ENCODE data around the gene ZNF117. TPM values are rescaled to one million over a fixed set of nuclear protein-coding genes. Genes with fewer than 3 reads are reported as not detected.
A peak's percentile ranks its signal among the peaks of the same experiment; 100 is the strongest.
"Not testable (repeated sequence)": the region's sequence is repeated elsewhere in the genome, so short reads cannot be mapped to it uniquely, and the experiment has no call there.

Gene ZNF117
- polyA plus RNA-seq, 2 donors = 4.6 to 13.9 TPM

DNA sequence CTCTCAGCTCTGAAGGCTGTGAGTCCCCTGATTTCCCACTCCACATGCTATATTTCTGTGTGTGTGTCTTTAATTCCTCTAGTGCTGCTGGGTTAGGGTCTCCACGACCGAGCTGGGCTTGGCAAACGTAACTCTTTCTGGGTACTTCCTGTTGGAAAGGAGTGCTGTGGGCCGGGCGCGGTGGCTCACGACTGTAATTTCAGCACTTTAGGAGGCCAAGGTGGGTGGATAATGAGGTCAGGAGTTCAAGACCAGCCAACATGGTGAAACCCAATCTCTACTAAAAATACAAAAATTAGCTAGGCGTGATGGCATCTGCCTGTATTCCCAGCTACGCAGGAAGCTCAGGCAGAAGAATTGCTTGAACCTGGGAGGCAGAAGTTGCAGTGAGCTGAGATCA, 40.2 kb downstream of the ZNF117 start:
- not testable (repeated sequence) for H3K36me3 ChIP-seq (ENCODE audit: control insufficient read depth in 2 of 2, insufficient read depth in 2 of 2, low read length in 1 of 2); H3K4me1 ChIP-seq (ENCODE audit: control insufficient read depth in 2 of 2, insufficient read depth in 2 of 2, low read length in 1 of 2); H3K4me3 ChIP-seq (ENCODE audit: low read depth in 1 of 2, low read length in 2 of 2); H3K9me3 ChIP-seq (ENCODE audit: control insufficient read depth in 2 of 2, insufficient read depth in 1 of 2, low read depth in 1 of 2, low read length in 1 of 2); H3K27ac ChIP-seq (ENCODE audit: low read depth in 2 of 2, low read length in 1 of 2); H3K27me3 ChIP-seq (ENCODE audit: control insufficient read depth in 1 of 2, insufficient read depth in 2 of 2, low read length in 2 of 2)
- WGBS, 2 donors = 37 to 49% methylated on average over 9 of the region's 9 CpGs

- not testable (repeated sequence) for H3K9me3 ChIP-seq (ENCODE audit: control insufficient read depth in 2 of 2, insufficient read depth in 1 of 2, low read depth in 1 of 2, low read length in 1 of 2); H3K27me3 ChIP-seq (ENCODE audit: control insufficient read depth in 1 of 2, insufficient read depth in 2 of 2, low read length in 2 of 2); H3K4me1 ChIP-seq (ENCODE audit: control insufficient read depth in 2 of 2, insufficient read depth in 2 of 2, low read length in 1 of 2); H3K4me3 ChIP-seq (ENCODE audit: low read depth in 1 of 2, low read length in 2 of 2); H3K27ac ChIP-seq (ENCODE audit: low read depth in 2 of 2, low read length in 1 of 2); H3K36me3 ChIP-seq (ENCODE audit: control insufficient read depth in 2 of 2, insufficient read depth in 2 of 2, low read length in 1 of 2)
- WGBS, 2 donors = 95 to 96% methylated on average over 1 of the region's 1 CpG
Observed at GRCh38 chr7:64948774-64949173, 42.1 kb downstream of the ZNF117 start.

GRCh38 chr7:64947252-64948000, 43.4 kb downstream of the ZNF117 start:
- 3 to 4% methylated on average over 58 to 59 of the region's 59 CpGs for WGBS, 2 donors
- Histone ChIP-seq H3K9me3 (ENCODE audit: control insufficient read depth in 2 of 2, insufficient read depth in 1 of 2, low read depth in 1 of 2, low read length in 1 of 2) (no peaks in the 10 kb centered on the region), H3K27me3 (ENCODE audit: control insufficient read depth in 1 of 2, insufficient read depth in 2 of 2, low read length in 2 of 2) (no peaks in the 10 kb centered on the region), H3K4me3 (ENCODE audit: low read depth in 1 of 2, low read length in 2 of 2) (peak overlapping the region; percentile 34 to 37), H3K36me3 (ENCODE audit: control insufficient read depth in 2 of 2, insufficient read depth in 2 of 2, low read length in 1 of 2) (no peaks in the 10 kb centered on the region), H3K4me1 (ENCODE audit: control insufficient read depth in 2 of 2, insufficient read depth in 2 of 2, low read length in 1 of 2) (peaks cover 6 to 11% of the 10 kb centered on the region in 2 donors), H3K27ac (ENCODE audit: low read depth in 2 of 2, low read length in 1 of 2) (no peak overlapping the region)

DNA sequence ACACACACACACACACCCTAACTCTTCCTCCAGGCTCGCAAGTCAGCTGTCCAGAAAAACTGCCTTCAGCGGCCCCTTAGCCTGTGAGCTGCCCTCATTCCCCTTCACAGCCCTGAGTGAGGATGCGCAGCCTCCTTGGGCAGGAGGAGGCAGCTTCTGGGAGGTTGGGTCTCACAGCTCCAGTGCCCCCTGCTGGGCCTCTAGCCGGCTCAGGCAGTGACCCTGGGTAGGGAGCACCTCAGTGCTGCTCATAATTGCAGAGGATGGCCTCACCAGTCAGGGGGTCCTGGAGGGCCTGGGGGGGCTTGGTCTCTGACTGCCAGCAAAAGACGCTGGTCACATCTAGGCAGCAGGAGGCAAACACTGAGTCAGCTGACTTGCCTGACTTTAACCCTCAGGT, 44.1 kb downstream of the ZNF117 start:
- H3K4me3 ChIP-seq (ENCODE audit: low read depth in 1 of 2, low read length in 2 of 2) = no peak overlapping the region
- peaks cover 7 to 11% of the 10 kb centered on the region in 2 donors for H3K4me1 ChIP-seq (ENCODE audit: control insufficient read depth in 2 of 2, insufficient read depth in 2 of 2, low read length in 1 of 2)
- no peaks in the 10 kb centered on the region for H3K36me3 ChIP-seq (ENCODE audit: control insufficient read depth in 2 of 2, insufficient read depth in 2 of 2, low read length in 1 of 2)
- 38 to 44% methylated on average over 5 of the region's 5 CpGs for WGBS, 2 donors
- H3K9me3 ChIP-seq (ENCODE audit: control insufficient read depth in 2 of 2, insufficient read depth in 1 of 2, low read depth in 1 of 2, low read length in 1 of 2) = no peaks in the 10 kb centered on the region
- H3K27me3 ChIP-seq (ENCODE audit: control insufficient read depth in 1 of 2, insufficient read depth in 2 of 2, low read length in 2 of 2) = no peaks in the 10 kb centered on the region
- no peak overlapping the region for H3K27ac ChIP-seq (ENCODE audit: low read depth in 2 of 2, low read length in 1 of 2)

DNA sequence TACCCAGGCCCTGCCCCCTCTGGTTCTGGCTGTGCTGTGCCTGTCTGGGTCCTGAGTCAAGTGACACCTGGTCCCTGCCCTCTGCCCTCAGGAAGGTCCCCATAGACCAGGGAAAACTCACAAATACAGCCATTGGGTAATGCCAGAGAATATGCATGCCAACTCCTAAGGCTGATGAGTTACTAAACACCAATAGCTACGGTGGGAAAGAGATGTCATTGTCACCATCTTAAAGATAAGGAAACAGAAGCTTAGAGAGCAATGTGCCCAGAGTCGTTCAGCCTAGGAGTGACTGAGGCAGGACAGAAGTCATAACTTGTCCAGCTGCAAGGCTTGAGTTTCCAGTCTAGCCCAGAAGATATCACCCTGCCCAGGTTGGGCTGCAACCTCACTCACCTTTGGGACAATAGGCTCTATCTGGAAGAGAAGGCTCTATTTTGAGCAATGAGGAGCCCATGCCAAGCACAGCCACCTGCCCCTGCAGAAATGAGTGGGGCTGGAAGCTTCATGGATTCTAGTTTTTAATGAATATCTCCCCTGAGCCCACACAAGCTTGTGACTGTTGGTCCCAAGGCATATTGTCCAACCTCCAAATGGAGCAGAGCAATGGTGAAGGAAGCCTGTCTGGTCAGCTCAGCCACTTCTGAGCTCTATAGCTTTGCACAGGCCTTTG, 45.2 kb downstream of the ZNF117 start:
- no peaks in the 10 kb centered on the region for H3K36me3 ChIP-seq (ENCODE audit: control insufficient read depth in 2 of 2, insufficient read depth in 2 of 2, low read length in 1 of 2)
- H3K9me3 ChIP-seq (ENCODE audit: control insufficient read depth in 2 of 2, insufficient read depth in 1 of 2, low read depth in 1 of 2, low read length in 1 of 2) = no peaks in the 10 kb centered on the region
- no peaks in the 10 kb centered on the region for H3K27me3 ChIP-seq (ENCODE audit: control insufficient read depth in 1 of 2, insufficient read depth in 2 of 2, low read length in 2 of 2)
- no peak overlapping the region for H3K4me3 ChIP-seq (ENCODE audit: low read depth in 1 of 2, low read length in 2 of 2)
- 33 to 40% methylated on average over 2 of the region's 2 CpGs for WGBS, 2 donors
- peak overlapping the region; percentile 30 to 62 for H3K27ac ChIP-seq (ENCODE audit: low read depth in 2 of 2, low read length in 1 of 2)
- peaks cover 7 to 11% of the 10 kb centered on the region in 2 donors for H3K4me1 ChIP-seq (ENCODE audit: control insufficient read depth in 2 of 2, insufficient read depth in 2 of 2, low read length in 1 of 2)

DNA sequence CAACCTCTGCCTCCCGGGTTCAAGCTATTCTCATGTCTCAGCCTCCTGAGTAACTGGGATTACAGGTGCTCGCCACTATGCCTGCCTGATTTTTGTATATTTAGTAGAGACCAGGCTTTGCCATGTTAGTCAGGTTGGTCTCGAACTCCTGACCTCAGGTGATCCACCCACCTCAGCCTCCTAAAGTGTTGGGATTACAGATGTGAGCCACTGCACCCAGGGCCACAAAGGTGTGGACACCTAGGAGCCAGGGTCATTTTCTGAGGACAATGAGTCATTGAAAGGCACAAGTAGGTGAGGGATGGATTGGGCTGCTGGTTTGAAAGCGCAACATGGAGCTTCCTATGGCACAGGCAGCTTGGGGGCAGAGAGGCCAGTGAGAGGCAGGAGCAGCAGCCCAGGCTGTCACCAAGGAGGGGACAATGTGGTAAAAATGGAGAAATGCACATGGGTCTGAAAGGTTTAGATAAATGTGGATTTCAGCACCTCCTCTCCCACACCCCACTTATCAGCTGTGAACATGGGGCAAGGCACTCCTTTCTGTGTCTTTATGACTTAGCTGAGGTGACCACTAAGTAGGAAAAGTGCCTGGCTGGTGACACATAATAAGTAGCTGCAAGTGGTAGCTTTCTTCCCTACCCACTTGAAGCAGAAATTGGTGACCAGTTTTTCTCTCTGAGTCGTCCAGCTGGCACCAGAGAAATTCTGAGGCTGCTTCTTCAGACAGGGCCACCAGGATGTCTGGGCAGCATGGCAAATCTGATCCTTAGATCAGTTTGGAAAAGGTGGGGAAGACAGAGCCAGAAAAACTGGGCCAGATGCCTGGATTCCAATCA, 46.0 kb downstream of the ZNF117 start:
- 80% methylated on average over 5 of the region's 5 CpGs for WGBS, 2 donors
- H3K36me3 ChIP-seq (ENCODE audit: control insufficient read depth in 2 of 2, insufficient read depth in 2 of 2, low read length in 1 of 2); H3K27me3 ChIP-seq (ENCODE audit: control insufficient read depth in 1 of 2, insufficient read depth in 2 of 2, low read length in 2 of 2); H3K9me3 ChIP-seq (ENCODE audit: control insufficient read depth in 2 of 2, insufficient read depth in 1 of 2, low read depth in 1 of 2, low read length in 1 of 2); H3K4me3 ChIP-seq (ENCODE audit: low read depth in 1 of 2, low read length in 2 of 2): not testable (repeated sequence)
- Histone ChIP-seq H3K4me1 (ENCODE audit: control insufficient read depth in 2 of 2, insufficient read depth in 2 of 2, low read length in 1 of 2) (peaks cover 7 to 11% of the 10 kb centered on the region in 2 donors), H3K27ac (ENCODE audit: low read depth in 2 of 2, low read length in 1 of 2) (peak overlapping the region; percentile 30 to 56)

DNA sequence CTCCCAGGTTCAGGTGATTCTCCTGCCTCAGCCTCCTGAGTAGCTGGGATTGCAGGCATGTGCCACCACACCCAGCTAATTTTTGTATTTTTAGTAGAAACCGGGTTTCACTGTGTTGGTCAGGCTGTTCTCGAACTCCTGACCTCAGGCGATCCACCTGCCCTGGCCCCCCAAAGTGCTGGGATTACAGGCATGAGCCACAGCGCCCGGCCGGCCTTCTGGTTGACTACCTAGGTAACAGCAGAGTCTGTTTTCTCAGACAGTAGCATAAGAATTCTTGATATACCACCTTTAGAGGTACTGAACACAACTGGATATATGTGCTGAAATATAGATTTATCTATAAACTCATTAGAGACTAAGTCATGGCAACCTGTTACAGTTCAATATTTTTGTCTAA, 50.8 kb downstream of the ZNF117 start:
- not testable (repeated sequence) for H3K4me1 ChIP-seq (ENCODE audit: control insufficient read depth in 2 of 2, insufficient read depth in 2 of 2, low read length in 1 of 2); H3K9me3 ChIP-seq (ENCODE audit: control insufficient read depth in 2 of 2, insufficient read depth in 1 of 2, low read depth in 1 of 2, low read length in 1 of 2); H3K27me3 ChIP-seq (ENCODE audit: control insufficient read depth in 1 of 2, insufficient read depth in 2 of 2, low read length in 2 of 2); H3K4me3 ChIP-seq (ENCODE audit: low read depth in 1 of 2, low read length in 2 of 2); H3K27ac ChIP-seq (ENCODE audit: low read depth in 2 of 2, low read length in 1 of 2); H3K36me3 ChIP-seq (ENCODE audit: control insufficient read depth in 2 of 2, insufficient read depth in 2 of 2, low read length in 1 of 2)
- WGBS, 2 donors = 95 to 97% methylated on average over 6 of the region's 6 CpGs

- WGBS, 2 donors = 86 to 90% methylated on average over 1 of the region's 1 CpG
- Histone ChIP-seq H3K27ac (ENCODE audit: low read depth in 2 of 2, low read length in 1 of 2) (no peak overlapping the region), H3K9me3 (ENCODE audit: control insufficient read depth in 2 of 2, insufficient read depth in 1 of 2, low read depth in 1 of 2, low read length in 1 of 2) (no peaks in the 10 kb centered on the region)
Observed at GRCh38 chr7:64938540-64938939, 52.3 kb downstream of the ZNF117 start.

GRCh38 chr7:64934478-64934877, 56.4 kb downstream of the ZNF117 start:
- no peaks in the 10 kb centered on the region for H3K4me1 ChIP-seq (ENCODE audit: control insufficient read depth in 2 of 2, insufficient read depth in 2 of 2, low read length in 1 of 2)
- H3K4me3 ChIP-seq (ENCODE audit: low read depth in 1 of 2, low read length in 2 of 2) = no peak overlapping the region
- no peak overlapping the region for H3K27ac ChIP-seq (ENCODE audit: low read depth in 2 of 2, low read length in 1 of 2)
- H3K36me3 ChIP-seq (ENCODE audit: control insufficient read depth in 2 of 2, insufficient read depth in 2 of 2, low read length in 1 of 2) = no peaks in the 10 kb centered on the region
- H3K27me3 ChIP-seq (ENCODE audit: control insufficient read depth in 1 of 2, insufficient read depth in 2 of 2, low read length in 2 of 2) = no peaks in the 10 kb centered on the region
- WGBS, 2 donors = 94 to 95% methylated on average over 1 of the region's 1 CpG
- no peaks in the 10 kb centered on the region for H3K9me3 ChIP-seq (ENCODE audit: control insufficient read depth in 2 of 2, insufficient read depth in 1 of 2, low read depth in 1 of 2, low read length in 1 of 2)

More at GRCh38 chr7:64938540-64938939, 52.3 kb downstream of the ZNF117 start:
- Histone ChIP-seq H3K27me3 (ENCODE audit: control insufficient read depth in 1 of 2, insufficient read depth in 2 of 2, low read length in 2 of 2) (no peaks in the 10 kb centered on the region), H3K4me1 (ENCODE audit: control insufficient read depth in 2 of 2, insufficient read depth in 2 of 2, low read length in 1 of 2) (peaks cover 2 to 4% of the 10 kb centered on the region in 2 donors), H3K36me3 (ENCODE audit: control insufficient read depth in 2 of 2, insufficient read depth in 2 of 2, low read length in 1 of 2) (no peaks in the 10 kb centered on the region), H3K4me3 (ENCODE audit: low read depth in 1 of 2, low read length in 2 of 2) (no peak overlapping the region)
